HCT116 (cell line): ENCODE measurements around the gene DOHH.

Experiments
- ATF3 ChIP-seq: IDR thresholded peaks from 2 replicates; pipeline ENCODE4 v1.6.1; 2012
- CTCF ChIP-seq, 3 experiments: fragments of 200-600 bp in 1 of 3; sonication (generic) in 1 of 3; IDR thresholded peaks in 2 of 3; conservative IDR thresholded peaks in 1 of 3; 2 replicates each; pipeline ENCODE4 v1.5.1; 2012 to 2017; ENCODE audit warnings: low read depth in 2 of 3, low read length in 2 of 3, antibody characterized with exemption in 1 of 3, borderline replicate concordance in 1 of 3, control low read depth in 1 of 3, mild to moderate bottlenecking in 1 of 3, mixed read lengths in 1 of 3, mixed run types in 1 of 3, moderate library complexity in 1 of 3; ENCODE audit not compliant: insufficient read depth in 1 of 3
- POLR2A ChIP-seq: IDR thresholded peaks from 2 replicates; pipeline ENCODE4 v1.7.0; 2011; ENCODE audit warnings: borderline replicate concordance; ENCODE audit not compliant: insufficient read depth, insufficient read length; ENCODE audit errors: extremely low read depth
- POLR2AphosphoS5 ChIP-seq: IDR thresholded peaks from 2 replicates; pipeline ENCODE4 v1.6.1; 2011; ENCODE audit warnings: mild to moderate bottlenecking, low read depth, low read length, moderate library complexity
- SP1 ChIP-seq: IDR thresholded peaks from 2 replicates; pipeline ENCODE4 v1.6.1; 2012; ENCODE audit warnings: low read depth

GRCh38 chr19:3470500-3471128 lies 29.9 kb downstream of the DOHH start:
- TF ChIP-seq POLR2A, result no peak
- no peak for TF ChIP-seq CTCF (IDR thresholded peaks at IDR 0.05 in 2 of 3, conservative IDR thresholded peaks at IDR 0.05 in 1 of 3; ENCODE audit: borderline replicate concordance in 1 of 3, insufficient read depth in 1 of 3, low read depth in 2 of 3, low read length in 2 of 3)
- TF ChIP-seq POLR2AphosphoS5, result no peak
- no peak for TF ChIP-seq SP1
- no peak for TF ChIP-seq ATF3
